Activated naive CD8-positive, alpha-beta T cell treated with anti-CD3 and anti-CD28 coated beads, Interleukin-2, amount 50 U/mL, for 24 hours (primary cell): ENCODE data around the gene LCP1.

Experiments
- ATAC-seq: fragments of 150-1000 bp; cut with Tn5 transposase; one replicate; pipeline ENCODE4 v1.10.0; 2021
- DNase-seq: peaks from one replicate; pipeline ENCODE4 v3.0.0; 2021
- H3K27ac Mint-ChIP-seq: one replicate; pipeline ENCODE4 v1.8.0; 2021; ENCODE audit warnings: mild to moderate bottlenecking, mixed read lengths
- H3K27me3 Mint-ChIP-seq: one replicate; pipeline ENCODE4 v1.8.0; 2021; ENCODE audit warnings: mixed read lengths
- H3K36me3 Mint-ChIP-seq: one replicate; pipeline ENCODE4 v1.8.0; 2021; ENCODE audit warnings: low read depth, mixed read lengths
- H3K4me1 Mint-ChIP-seq: one replicate; pipeline ENCODE4 v1.8.0; 2021; ENCODE audit warnings: mixed read lengths
- H3K4me3 Mint-ChIP-seq: one replicate; pipeline ENCODE4 v1.8.0; 2021; ENCODE audit warnings: mild to moderate bottlenecking, moderate library complexity, mixed read lengths
- H3K9me3 Mint-ChIP-seq: one replicate; pipeline ENCODE4 v1.8.0; 2021; ENCODE audit warnings: mixed read lengths

LCP1 gene

DNA sequence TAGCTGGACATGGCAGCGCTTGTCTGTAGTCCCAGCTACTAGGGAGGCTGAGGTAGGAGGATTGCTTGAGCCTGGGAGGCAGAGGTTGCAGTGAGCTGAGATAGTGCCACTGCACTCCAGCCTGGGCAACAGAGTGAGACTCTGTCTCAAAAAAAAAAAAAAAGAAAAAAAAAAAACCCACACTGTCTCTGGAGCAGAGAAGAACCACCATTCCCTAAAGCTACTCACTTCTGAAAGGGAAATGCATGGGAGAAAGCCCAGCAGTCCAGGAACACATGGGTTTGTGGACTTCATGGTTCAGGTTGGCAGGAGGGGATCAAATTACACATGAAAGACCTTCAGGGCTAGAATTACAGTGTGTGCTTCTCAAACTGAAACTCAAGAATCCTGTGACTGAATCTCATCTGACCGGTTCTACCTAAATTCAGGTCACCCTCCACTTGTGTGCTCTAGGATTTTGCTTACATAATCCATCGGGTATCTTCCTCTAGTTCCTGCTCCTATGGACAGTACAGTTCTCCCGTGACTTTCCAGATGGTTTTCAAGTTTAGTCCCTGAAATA is 46.9 kb downstream of the LCP1 start:
- H3K9me3 Mint-ChIP-seq = no peaks in the 10 kb centered on the region
- H3K4me1 Mint-ChIP-seq = peaks cover 21% of the 10 kb centered on the region

GRCh38 chr13:46134494-46134893 is 47.5 kb downstream of the LCP1 start:
- Mint-ChIP-seq H3K9me3 (no peaks in the 10 kb centered on the region), H3K4me3 (no peak overlapping the region), H3K27me3 (no peaks in the 10 kb centered on the region), H3K36me3 (peaks cover 82% of the 10 kb centered on the region), H3K4me1 (peaks cover 17% of the 10 kb centered on the region), H3K27ac (peak overlapping the region; percentile 37)
- DNase-seq = no peak
- ATAC-seq = no peak

More for the DNA sequence above, 46.9 kb downstream of the LCP1 start:
- H3K36me3 Mint-ChIP-seq = peaks cover 82% of the 10 kb centered on the region
- H3K27me3 Mint-ChIP-seq = no peaks in the 10 kb centered on the region
- ATAC-seq (no peak), DNase-seq (no peak)
- H3K4me3 Mint-ChIP-seq = no peak overlapping the region
- peak overlapping the region; percentile 74 for H3K27ac Mint-ChIP-seq

- Mint-ChIP-seq H3K36me3 (peaks cover 85% of the 10 kb centered on the region), H3K9me3 (no peaks in the 10 kb centered on the region), H3K4me1 (peaks cover 8% of the 10 kb centered on the region), H3K27ac (peak overlapping the region; percentile 68), H3K4me3 (no peak overlapping the region), H3K27me3 (no peaks in the 10 kb centered on the region)
- ATAC-seq = no peak
- no peak for DNase-seq
These were observed 49.9 kb downstream of the LCP1 start for GRCh38 chr13:46132109-46132508.

DNA sequence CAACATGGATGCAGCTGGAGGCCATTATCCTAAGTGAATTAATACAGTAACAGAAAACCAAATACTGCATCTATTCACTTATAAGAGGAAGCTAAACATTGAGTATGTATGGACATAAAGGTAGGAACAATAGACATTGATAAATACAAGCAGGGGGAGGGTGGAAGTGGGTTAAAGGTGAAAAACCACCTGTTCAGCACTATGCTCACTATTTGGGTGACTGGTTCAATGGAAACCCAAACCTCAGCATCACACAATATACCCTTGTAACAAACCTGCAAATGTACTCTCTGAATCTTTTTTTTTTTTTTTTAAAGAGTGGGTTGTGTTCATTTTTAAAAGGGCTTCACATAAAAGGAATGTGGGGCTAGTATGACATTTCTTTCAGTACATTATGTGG is 50.3 kb downstream of the LCP1 start:
- DNase-seq (no peak), ATAC-seq (no peak)
- peaks cover 7% of the 10 kb centered on the region for H3K4me1 Mint-ChIP-seq
- H3K27ac Mint-ChIP-seq = peak overlapping the region; percentile 27
- H3K4me3 Mint-ChIP-seq = no peak overlapping the region
- no peaks in the 10 kb centered on the region for H3K9me3 Mint-ChIP-seq
- H3K27me3 Mint-ChIP-seq = no peaks in the 10 kb centered on the region
- peaks cover 85% of the 10 kb centered on the region for H3K36me3 Mint-ChIP-seq

GRCh38 chr13:46129955-46130618 is 51.9 kb downstream of the LCP1 start:
- H3K27ac Mint-ChIP-seq = peak overlapping the region; percentile 21
- no peak overlapping the region for H3K4me3 Mint-ChIP-seq
- H3K4me1 Mint-ChIP-seq = peaks cover 22% of the 10 kb centered on the region
- DNase-seq (no peak), ATAC-seq (no peak)
- no peaks in the 10 kb centered on the region for H3K9me3 Mint-ChIP-seq
- H3K36me3 Mint-ChIP-seq = peaks cover 82% of the 10 kb centered on the region
- H3K27me3 Mint-ChIP-seq = no peaks in the 10 kb centered on the region

GRCh38 chr13:46129124-46129523 is 52.9 kb downstream of the LCP1 start:
- H3K4me3 Mint-ChIP-seq = no peak overlapping the region
- peaks cover 78% of the 10 kb centered on the region for H3K36me3 Mint-ChIP-seq
- H3K27me3 Mint-ChIP-seq = no peaks in the 10 kb centered on the region
- H3K27ac Mint-ChIP-seq = peak overlapping the region; percentile 59
- no peaks in the 10 kb centered on the region for H3K9me3 Mint-ChIP-seq
- no peak for DNase-seq
- peaks cover 31% of the 10 kb centered on the region for H3K4me1 Mint-ChIP-seq
- ATAC-seq = no peak

GRCh38 chr13:46127358-46128023 is 54.5 kb downstream of the LCP1 start:
- peaks cover 36% of the 10 kb centered on the region for H3K4me1 Mint-ChIP-seq
- peak overlapping the region; percentile 48 for H3K27ac Mint-ChIP-seq
- ATAC-seq = no peak

GRCh38 chr13:46126552-46127357 is 55.2 kb downstream of the LCP1 start:
- H3K9me3 Mint-ChIP-seq = no peaks in the 10 kb centered on the region

More at GRCh38 chr13:46127358-46128023, 54.5 kb downstream of the LCP1 start:
- no peak for DNase-seq
- H3K4me3 Mint-ChIP-seq = no peak overlapping the region
- peaks cover 64% of the 10 kb centered on the region for H3K36me3 Mint-ChIP-seq
- H3K9me3 Mint-ChIP-seq = no peaks in the 10 kb centered on the region
- no peaks in the 10 kb centered on the region for H3K27me3 Mint-ChIP-seq

DNA sequence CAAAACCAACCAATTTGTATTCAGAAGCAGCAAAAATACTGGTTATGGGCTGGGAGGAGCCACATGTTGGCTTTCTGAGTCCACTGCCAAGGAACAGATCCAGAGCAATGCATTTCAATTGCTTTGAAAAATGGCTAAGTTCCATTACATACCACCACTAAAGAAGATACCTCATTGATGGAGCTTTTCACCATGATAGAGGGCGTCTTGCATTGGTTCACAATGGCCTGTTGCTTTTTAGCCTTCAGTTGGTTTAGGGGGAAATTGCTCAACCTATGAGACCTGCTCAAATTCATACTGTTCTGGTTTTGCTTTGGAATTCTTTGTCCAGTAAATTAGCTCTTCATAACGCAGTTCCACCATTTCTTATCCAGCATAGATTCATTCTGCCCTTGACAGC is 55.9 kb downstream of the LCP1 start:
- Mint-ChIP-seq H3K36me3 (peaks cover 51% of the 10 kb centered on the region), H3K4me3 (no peak overlapping the region), H3K27me3 (no peaks in the 10 kb centered on the region), H3K4me1 (peaks cover 34% of the 10 kb centered on the region), H3K27ac (peak overlapping the region; percentile 49), H3K9me3 (no peaks in the 10 kb centered on the region)
- DNase-seq (no peak), ATAC-seq (no peak)

More at GRCh38 chr13:46126552-46127357, 55.2 kb downstream of the LCP1 start:
- no peak overlapping the region for H3K4me3 Mint-ChIP-seq
- DNase-seq (peak; percentile 66), ATAC-seq (peak; percentile 82)
- H3K27ac Mint-ChIP-seq = peak overlapping the region; percentile 0
- peaks cover 34% of the 10 kb centered on the region for H3K4me1 Mint-ChIP-seq
- no peaks in the 10 kb centered on the region for H3K27me3 Mint-ChIP-seq
- peaks cover 57% of the 10 kb centered on the region for H3K36me3 Mint-ChIP-seq

- Mint-ChIP-seq H3K9me3 (no peaks in the 10 kb centered on the region), H3K36me3 (peaks cover 43% of the 10 kb centered on the region), H3K4me1 (peaks cover 34% of the 10 kb centered on the region), H3K27me3 (no peaks in the 10 kb centered on the region), H3K27ac (peak overlapping the region; percentile 49), H3K4me3 (peak overlapping the region; percentile 1)
- DNase-seq (no peak), ATAC-seq (no peak)
These were observed 56.7 kb downstream of the LCP1 start for GRCh38 chr13:46124967-46125933.

DNA sequence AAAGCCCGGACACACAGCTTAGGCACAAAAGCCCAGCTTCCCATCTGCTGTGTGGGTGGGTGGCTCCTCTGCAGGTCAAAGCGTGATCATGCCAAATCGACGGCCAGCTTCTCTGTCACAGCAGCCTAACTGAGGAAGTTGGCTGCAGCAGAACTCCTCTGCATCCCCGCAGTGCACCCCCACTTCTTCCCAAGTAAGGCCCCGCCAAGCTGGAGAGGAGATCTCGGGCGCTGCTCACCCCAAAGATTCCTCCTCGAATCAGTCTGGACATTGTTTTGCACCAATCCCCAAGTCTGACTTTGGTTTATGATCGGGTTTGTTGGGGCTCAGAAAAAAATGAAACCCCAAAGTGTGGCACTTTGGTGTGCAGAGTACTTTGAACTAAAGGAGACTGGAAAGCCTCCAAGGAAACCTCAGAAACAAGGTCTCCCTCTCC is 57.4 kb downstream of the LCP1 start:
- ATAC-seq (peak; percentile 6), DNase-seq (peak; percentile 37)
- peaks cover 34% of the 10 kb centered on the region for H3K4me1 Mint-ChIP-seq
- no peaks in the 10 kb centered on the region for H3K9me3 Mint-ChIP-seq
- no peaks in the 10 kb centered on the region for H3K27me3 Mint-ChIP-seq
- H3K27ac Mint-ChIP-seq = peak overlapping the region; percentile 49
- peaks cover 37% of the 10 kb centered on the region for H3K36me3 Mint-ChIP-seq
- no peak overlapping the region for H3K4me3 Mint-ChIP-seq

DNA sequence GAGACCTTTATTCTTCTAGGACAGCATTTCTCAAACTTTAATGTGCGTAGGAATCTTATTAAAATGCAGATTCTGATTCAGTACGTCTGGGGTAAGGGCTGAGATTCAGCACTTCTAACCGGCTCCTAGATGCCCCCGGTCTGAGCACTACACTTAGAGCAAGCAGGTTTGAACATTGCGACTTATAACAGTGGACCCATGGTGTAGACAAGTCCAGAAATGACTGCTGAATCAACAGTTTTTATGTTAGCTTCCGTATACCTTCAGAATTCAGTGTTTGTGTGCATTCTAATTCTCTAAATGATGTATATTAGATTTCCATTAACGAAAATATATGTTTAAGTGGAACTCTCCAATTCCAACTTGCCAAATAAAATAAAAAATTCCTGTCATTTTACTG is 59.7 kb downstream of the LCP1 start:
- Mint-ChIP-seq H3K36me3 (peaks cover 18% of the 10 kb centered on the region), H3K4me1 (peaks cover 32% of the 10 kb centered on the region)

DNA sequence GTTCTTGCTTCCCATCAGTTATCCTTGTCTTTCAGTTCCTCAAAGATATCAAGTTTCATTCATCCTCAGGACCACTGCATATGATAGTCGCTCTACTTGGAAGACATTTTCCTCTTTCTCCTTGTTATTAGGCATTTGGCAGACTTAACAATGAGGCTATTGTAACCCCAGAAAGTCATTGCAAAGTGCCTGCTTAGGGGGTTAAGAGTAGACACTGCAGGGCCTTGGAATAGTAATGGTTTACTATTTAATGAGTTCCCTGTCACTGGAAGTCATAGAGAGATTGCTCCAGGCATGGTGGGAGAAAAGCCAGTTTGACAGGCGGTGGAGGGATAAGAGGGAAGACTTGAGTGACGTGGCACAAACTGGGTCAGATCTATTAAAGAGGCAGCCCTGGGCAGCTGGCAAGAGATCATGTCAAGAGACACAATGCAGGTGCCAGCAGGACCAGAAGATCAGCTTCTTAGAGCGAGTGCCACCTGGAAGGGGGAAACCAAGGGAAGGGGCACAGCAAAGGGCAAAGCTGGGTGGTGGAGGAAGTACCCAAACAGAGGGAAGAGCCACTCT is 60.3 kb downstream of the LCP1 start:
- no peak for ATAC-seq
- Mint-ChIP-seq H3K4me1 (peaks cover 29% of the 10 kb centered on the region), H3K36me3 (peaks cover 13% of the 10 kb centered on the region), H3K27me3 (no peaks in the 10 kb centered on the region), H3K4me3 (no peak overlapping the region), H3K9me3 (no peaks in the 10 kb centered on the region), H3K27ac (no peak overlapping the region)
- no peak for DNase-seq

More for the DNA sequence above, 59.7 kb downstream of the LCP1 start:
- no peak for ATAC-seq
- Mint-ChIP-seq H3K27ac (no peak overlapping the region), H3K9me3 (no peaks in the 10 kb centered on the region), H3K4me3 (no peak overlapping the region), H3K27me3 (no peaks in the 10 kb centered on the region)
- no peak for DNase-seq
